ENCODE results near the gene MPRIP.

DNA sequence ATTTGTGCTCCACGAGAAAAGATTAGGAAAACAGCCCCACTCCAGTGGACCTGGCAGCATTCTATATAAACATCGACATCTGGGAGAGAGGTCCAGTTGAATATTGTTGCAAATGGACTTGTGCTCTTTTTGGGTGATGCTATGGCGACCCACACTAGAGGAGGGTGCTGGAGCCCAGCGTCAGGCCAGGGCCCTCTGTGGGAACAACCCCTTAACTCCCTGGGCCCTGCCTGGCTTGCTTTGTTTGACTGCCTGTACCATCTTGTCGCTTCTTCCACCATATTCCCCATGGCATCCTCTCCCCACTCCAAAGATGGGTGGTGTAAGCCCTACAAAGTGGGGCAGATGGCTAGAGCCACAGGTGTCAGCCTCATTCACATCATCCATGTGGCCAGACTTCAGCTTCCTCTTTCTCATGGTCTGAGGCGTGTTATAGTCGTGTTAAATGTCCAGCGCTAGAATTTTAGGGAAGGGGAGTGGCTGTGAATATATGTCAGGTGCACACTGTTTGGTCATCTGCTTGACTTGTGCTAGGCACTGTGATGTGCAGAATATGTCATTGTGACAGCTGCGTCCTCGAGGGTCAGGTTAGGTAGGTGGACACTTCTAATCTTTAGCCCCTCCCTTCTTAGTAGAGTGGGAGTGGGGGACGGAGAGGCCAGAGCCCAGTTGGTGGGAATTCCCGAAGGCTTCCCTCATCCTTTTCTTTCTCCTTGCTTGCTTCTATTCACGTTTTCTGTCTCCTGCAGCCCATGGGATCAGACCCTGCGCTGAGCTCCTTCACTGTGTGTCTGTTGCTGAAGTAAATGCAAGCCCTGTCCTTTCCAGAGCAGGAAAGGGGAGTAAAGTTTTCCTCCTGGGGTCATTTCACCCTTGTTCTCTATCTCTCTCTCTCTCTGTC lies 49.8 kb downstream of the MPRIP start:
- TF ChIP-seq ZBTB25 (CRISPR knock-in tag; IDR thresholded peaks at IDR 0.05) (no peak), CTCF (CRISPR knock-in tag; IDR thresholded peaks at IDR 0.05) (no peak), STAG1 (CRISPR knock-in tag; IDR thresholded peaks at IDR 0.05) (no peak), ZNF280D (CRISPR knock-in tag; IDR thresholded peaks at IDR 0.05) (no peak), NFKBIZ (CRISPR knock-in tag; IDR thresholded peaks at IDR 0.05) (no peak), ZNF567 (CRISPR knock-in tag; IDR thresholded peaks at IDR 0.05; ENCODE audit: borderline replicate concordance) (no peak)
- TF ChIP-seq, protein P1, sequence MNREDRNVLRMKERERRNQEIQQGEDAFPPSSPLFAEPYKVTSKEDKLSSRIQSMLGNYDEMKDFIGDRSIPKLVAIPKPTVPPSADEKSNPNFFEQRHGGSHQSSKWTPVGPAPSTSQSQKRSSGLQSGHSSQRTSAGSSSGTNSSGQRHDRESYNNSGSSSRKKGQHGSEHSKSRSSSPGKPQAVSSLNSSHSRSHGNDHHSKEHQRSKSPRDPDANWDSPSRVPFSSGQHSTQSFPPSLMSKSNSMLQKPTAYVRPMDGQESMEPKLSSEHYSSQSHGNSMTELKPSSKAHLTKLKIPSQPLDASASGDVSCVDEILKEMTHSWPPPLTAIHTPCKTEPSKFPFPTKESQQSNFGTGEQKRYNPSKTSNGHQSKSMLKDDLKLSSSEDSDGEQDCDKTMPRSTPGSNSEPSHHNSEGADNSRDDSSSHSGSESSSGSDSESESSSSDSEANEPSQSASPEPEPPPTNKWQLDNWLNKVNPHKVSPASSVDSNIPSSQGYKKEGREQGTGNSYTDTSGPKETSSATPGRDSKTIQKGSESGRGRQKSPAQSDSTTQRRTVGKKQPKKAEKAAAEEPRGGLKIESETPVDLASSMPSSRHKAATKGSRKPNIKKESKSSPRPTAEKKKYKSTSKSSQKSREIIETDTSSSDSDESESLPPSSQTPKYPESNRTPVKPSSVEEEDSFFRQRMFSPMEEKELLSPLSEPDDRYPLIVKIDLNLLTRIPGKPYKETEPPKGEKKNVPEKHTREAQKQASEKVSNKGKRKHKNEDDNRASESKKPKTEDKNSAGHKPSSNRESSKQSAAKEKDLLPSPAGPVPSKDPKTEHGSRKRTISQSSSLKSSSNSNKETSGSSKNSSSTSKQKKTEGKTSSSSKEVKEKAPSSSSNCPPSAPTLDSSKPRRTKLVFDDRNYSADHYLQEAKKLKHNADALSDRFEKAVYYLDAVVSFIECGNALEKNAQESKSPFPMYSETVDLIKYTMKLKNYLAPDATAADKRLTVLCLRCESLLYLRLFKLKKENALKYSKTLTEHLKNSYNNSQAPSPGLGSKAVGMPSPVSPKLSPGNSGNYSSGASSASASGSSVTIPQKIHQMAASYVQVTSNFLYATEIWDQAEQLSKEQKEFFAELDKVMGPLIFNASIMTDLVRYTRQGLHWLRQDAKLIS (CRISPR knock-in tag; IDR thresholded peaks at IDR 0.05), result no peak
